SK-N-MC (cell line): ENCODE results near the gene EGFL7.

Experiments used
- DNase-seq: peaks from one replicate; pipeline ENCODE4 v3.0.0-alpha.2; 2011; ENCODE audit warnings: low read depth, low spot score
- H3K27ac ChIP-seq: fragments of 200-600 bp; sonication (generic); 2 replicates; pipeline ENCODE4 v1.5.1; 2016; ENCODE audit warnings: mixed run types
- H3K36me3 ChIP-seq: fragments of 200-600 bp; sonication (generic); 2 replicates; pipeline ENCODE4 v1.6.1; 2017; ENCODE audit warnings: antibody characterized with exemption, low read length, mixed read lengths; ENCODE audit not compliant: insufficient read depth
- H3K4me3 ChIP-seq: fragments of 200-600 bp; sonication (generic); 2 replicates; pipeline ENCODE4 v1.5.1; 2016
- H3K9ac ChIP-seq: fragments of 200-600 bp; sonication (generic); 2 replicates; pipeline ENCODE4 v1.8.0; 2017; ENCODE audit warnings: mixed run types, mixed read lengths; ENCODE audit not compliant: insufficient read length
- H3K9me3 ChIP-seq: fragments of 200-600 bp; sonication (generic); 2 replicates; pipeline ENCODE4 v1.6.1; 2017; ENCODE audit warnings: low read depth, mild to moderate bottlenecking, antibody characterized with exemption, low read length, moderate library complexity, mixed read lengths
- EZH2 ChIP-seq: fragments of 200-600 bp; sonication (generic); IDR thresholded peaks from one replicate; pipeline ENCODE4 v1.6.1; 2017; ENCODE audit warnings: antibody characterized with exemption
- FOXP2 ChIP-seq: optimal IDR thresholded peaks from 2 replicates; pipeline ENCODE3; 2011; ENCODE audit warnings: mild to moderate bottlenecking, moderate library complexity; ENCODE audit not compliant: insufficient read depth; ENCODE audit errors: extremely low read length, control extremely low read depth
- POLR2AphosphoS5 ChIP-seq: IDR thresholded peaks from 2 replicates; pipeline ENCODE4 v1.6.1; 2012; ENCODE audit warnings: mild to moderate bottlenecking, low read depth, low read length, borderline replicate concordance

Gene EGFL7

DNA sequence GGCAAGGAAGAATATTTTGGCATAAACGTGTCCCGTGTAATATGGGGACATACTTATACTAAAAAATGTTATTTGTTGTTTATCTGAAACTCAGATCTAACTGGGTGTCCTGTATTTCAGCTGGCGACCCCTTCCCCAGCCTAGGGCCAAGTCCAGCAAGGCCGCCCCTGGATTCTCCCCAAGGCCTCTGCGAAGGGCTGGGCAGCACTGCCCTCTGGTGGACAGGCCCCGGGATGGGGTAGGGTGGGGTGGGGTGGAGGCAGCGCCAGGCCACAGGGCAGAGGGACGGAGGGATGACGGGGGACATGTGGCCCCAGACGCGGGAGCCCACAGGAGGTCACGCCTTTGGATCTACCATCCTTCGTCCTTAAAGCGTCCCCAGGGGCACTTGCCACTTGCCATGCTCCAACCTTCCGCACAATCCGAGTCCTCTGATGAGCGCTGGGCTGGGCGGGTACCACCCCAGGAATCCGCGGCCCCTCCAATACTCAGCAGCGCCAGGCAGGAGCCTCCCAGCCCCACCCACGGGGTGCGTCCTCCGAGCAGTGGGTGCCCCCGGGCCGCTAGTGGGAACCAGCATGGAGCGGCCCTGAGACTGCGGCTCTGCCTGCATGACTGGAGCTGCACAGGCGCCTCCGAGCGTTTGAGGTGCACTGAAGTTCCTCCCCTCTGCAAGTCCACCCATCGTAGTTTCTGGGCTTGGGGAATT lies 31.6 kb downstream of the EGFL7 start:
- TF ChIP-seq EZH2 (no peak), FOXP2 (no peak), POLR2AphosphoS5 (no peak)
- Histone ChIP-seq H3K9me3 (no peaks in the 10 kb centered on the region), H3K27ac (no peak overlapping the region), H3K9ac (no peak overlapping the region), H3K4me3 (no peak overlapping the region), H3K36me3 (no peaks in the 10 kb centered on the region)
- no peak for DNase-seq

DNA sequence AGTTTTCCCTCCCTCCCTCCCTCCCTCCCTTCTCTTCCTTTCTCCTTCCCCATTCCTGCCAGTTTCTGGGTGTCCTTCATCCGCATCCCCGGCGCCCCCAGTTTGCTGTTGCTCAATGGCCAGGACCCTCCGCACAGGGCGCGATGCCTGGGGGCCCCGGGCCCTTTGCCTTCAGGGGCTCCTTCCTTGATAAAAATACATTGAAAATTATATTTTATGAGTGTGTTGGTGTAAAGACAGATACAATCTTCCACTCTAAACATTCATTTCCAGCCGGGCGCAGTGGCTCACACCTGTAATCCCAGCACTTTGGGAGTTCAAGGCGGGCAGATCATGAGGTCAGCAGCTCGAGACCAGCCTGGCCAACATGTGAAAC lies 32.1 kb downstream of the EGFL7 start:
- DNase-seq: no peak
- no peak for TF ChIP-seq POLR2AphosphoS5
- no peak for TF ChIP-seq FOXP2
- no peak for TF ChIP-seq EZH2
- Histone ChIP-seq H3K36me3 (no peaks in the 10 kb centered on the region), H3K27ac (no peak overlapping the region), H3K9me3 (no peaks in the 10 kb centered on the region), H3K9ac (no peak overlapping the region), H3K4me3 (no peak overlapping the region)

DNA sequence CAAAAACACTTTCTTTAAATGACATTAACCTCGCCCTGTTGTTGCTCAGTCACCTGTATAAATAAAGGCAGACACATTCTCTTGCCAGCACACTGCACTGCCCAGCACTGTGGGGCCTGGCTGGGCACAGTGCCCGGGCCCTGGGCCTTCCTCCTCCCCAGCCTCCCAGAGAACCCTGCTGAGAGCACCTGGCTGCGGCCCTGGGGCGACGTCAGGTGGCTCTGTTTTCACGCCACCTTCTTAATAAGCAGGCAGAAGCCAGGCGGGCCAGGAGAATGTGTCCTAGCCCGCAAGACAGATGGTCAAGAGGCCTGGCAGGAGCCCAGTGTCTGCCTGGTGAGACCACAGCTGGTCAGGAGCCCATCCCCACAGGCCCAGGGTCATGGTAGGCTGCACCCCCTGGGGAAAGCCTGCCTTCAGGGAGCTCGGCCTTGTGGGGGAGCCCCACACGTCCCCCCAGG lies 32.7 kb downstream of the EGFL7 start:
- Histone ChIP-seq H3K4me3 (no peak overlapping the region), H3K27ac (no peak overlapping the region), H3K9ac (no peak overlapping the region), H3K9me3 (no peaks in the 10 kb centered on the region), H3K36me3 (no peaks in the 10 kb centered on the region)
- no peak for TF ChIP-seq FOXP2
- TF ChIP-seq POLR2AphosphoS5: no peak
- no peak for TF ChIP-seq EZH2
- DNase-seq: no peak

DNA sequence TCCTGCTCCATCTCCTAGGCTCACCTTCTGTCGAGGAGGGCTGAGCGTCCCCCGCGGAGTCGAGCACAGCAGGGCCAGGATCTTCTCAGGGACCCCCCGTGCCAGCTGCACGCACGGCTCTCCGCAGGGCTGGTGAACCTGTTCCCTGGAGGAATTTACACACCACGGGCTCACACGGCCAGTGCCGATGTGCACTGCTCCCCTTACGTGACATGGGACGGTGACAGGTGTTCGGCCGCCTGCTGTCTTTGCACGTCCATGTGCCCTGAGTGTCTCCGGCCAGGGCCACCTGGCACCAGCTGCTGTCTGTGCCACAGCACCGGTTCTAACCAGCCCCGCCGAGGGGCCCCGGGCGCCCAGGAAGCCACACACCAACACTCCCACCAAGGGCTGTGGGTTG lies 33.2 kb downstream of the EGFL7 start:
- Histone ChIP-seq H3K4me3 (no peak overlapping the region), H3K36me3 (no peaks in the 10 kb centered on the region), H3K27ac (no peak overlapping the region), H3K9me3 (no peaks in the 10 kb centered on the region), H3K9ac (no peak overlapping the region)
- TF ChIP-seq POLR2AphosphoS5: no peak
- no peak for TF ChIP-seq EZH2
- TF ChIP-seq FOXP2: no peak
- DNase-seq: no peak

- no peak overlapping the region for H3K9ac ChIP-seq
- no peaks in the 10 kb centered on the region for H3K9me3 ChIP-seq
- TF ChIP-seq EZH2 (no peak), FOXP2 (no peak), POLR2AphosphoS5 (no peak)
- H3K4me3 ChIP-seq: no peak overlapping the region
- H3K36me3 ChIP-seq: no peaks in the 10 kb centered on the region
- no peak for DNase-seq
- H3K27ac ChIP-seq: no peak overlapping the region
These were observed 33.8 kb downstream of the EGFL7 start for GRCh38 chr9:136696502-136696901.

DNA sequence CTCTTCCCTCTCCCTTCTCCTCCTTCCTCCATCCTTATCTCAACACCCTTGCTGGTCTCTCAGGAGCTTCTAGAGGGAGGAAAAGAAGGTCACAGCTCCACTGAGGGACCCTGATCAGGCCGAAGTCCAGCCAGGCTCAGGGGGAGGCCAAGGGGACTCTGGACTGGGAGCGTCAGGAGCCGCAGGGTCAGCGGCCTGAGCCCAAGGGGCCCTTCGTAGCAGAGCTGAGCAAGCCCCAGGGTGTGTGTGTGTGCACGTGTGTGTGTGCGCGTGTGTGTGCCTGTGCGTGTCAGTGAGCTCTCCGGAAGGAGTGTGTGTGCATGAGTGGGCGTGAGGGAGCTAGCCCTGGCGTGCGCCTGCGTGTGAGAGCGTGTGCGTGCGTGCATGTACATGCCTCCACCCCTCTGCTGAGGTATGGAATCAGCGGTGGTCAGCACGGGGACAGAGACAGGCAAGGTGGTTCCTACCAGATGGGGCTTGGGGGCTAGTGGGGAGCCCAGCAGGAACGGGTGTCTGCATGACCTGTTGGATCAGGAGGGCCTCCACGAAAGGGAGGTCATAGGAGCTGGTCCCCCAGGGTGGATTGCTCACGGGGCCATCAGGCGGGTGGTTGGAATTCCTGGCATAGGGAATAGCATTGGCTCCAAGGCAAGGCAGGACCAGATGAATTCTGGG lies 34.6 kb downstream of the EGFL7 start:
- H3K36me3 ChIP-seq: no peaks in the 10 kb centered on the region
- TF ChIP-seq EZH2 (no peak), POLR2AphosphoS5 (no peak), FOXP2 (no peak)
- no peaks in the 10 kb centered on the region for H3K9me3 ChIP-seq
- no peak for DNase-seq
- no peak overlapping the region for H3K9ac ChIP-seq
- H3K4me3 ChIP-seq: no peak overlapping the region
- H3K27ac ChIP-seq: no peak overlapping the region

GRCh38 chr9:136697821-136698526 lies 35.3 kb downstream of the EGFL7 start:
- TF ChIP-seq POLR2AphosphoS5: no peak
- no peak for TF ChIP-seq EZH2
- TF ChIP-seq FOXP2: no peak
- DNase-seq: no peak
- Histone ChIP-seq H3K4me3 (no peak overlapping the region), H3K36me3 (no peaks in the 10 kb centered on the region), H3K9me3 (no peaks in the 10 kb centered on the region), H3K27ac (0 out of 2 replicates have a peak overlapping the region, but pooled peaks have one; percentile 19), H3K9ac (no peak overlapping the region)

DNA sequence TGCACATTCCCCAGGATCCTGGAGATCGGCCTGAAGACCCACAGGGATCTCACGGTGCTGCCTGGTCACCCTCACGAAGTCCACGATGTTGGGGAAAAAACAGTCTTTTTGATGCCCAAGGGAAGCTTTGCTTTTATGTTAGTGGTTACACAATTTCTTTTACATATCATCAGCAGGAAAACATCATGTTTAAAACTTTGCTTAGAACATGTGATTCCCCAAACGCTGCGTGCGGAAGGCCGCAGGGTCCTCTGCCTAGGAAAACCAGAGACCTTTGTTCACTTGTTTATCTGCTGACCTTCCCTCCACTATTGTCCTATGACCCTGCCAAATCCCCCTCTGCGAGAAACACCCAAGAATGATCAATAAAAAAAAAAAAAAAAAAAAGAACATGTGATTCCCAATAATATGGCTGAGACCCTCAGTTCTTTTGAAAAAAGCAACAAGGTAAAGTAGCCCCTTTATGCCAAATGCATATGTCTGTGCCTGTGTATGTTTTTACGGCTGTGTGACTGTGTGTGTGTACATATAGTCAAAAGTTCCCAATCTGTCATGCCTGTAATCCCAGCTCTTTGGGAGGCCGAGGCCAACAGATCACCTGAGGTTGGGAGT lies 36.0 kb downstream of the EGFL7 start:
- DNase-seq: no peak
- no peaks in the 10 kb centered on the region for H3K9me3 ChIP-seq
- no peak overlapping the region for H3K9ac ChIP-seq
- no peaks in the 10 kb centered on the region for H3K36me3 ChIP-seq
- peak overlapping the region; percentile 19; the same call in 1 of the 2 replicates for H3K27ac ChIP-seq
- TF ChIP-seq FOXP2 (no peak), POLR2AphosphoS5 (no peak), EZH2 (no peak)
- no peak overlapping the region for H3K4me3 ChIP-seq
